ENCODE measurements around the gene SLC25A33. TPM values are rescaled to one million over a fixed set of nuclear protein-coding genes. Genes with fewer than 3 reads are reported as not detected.
"Not testable (repeated sequence)": the region's sequence is repeated elsewhere in the genome, so short reads cannot be mapped to it uniquely, and the experiment has no call there.

SLC25A33 gene
- polyA plus RNA-seq, 2 of the 4 experiments (the other 2 are of a cell fraction) = 3.1 to 4.9 TPM

DNA sequence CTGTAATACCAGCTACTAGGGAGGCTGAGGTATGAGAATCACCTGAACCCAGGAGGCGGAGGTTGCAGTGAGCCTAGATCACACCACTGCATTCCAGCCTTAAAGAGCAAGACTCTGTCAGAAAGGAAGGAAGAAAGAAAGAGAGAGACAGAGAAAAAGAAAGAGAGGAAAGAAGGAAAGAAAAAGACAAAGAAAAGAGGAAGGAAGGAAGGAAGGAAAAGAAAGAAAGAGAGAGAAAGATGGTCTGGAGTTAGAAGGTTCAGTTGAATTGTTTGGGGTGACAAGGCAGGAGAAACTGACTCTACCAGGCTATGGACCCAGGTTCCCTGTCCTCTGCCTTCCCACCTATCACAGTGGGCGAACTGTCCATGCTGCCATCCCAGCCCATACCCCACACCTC, 84.8 kb downstream of the SLC25A33 start:
- DNase-seq (ENCODE audit: low read depth in 1 of 2, low spot score in 1 of 2) = no peak
- H3K4me2 ChIP-seq = no peak overlapping the region
- CTCF ChIA-PET = interaction anchor here (0.7 to 1.3 kb wide), 2 partner anchors 66 to 183 kb away, joined by 3 to 4 read pairs; no protein-coding TSS in a partner anchor
- POLR2A ChIA-PET = no interaction called here
- TF ChIP-seq, protein P1, sequence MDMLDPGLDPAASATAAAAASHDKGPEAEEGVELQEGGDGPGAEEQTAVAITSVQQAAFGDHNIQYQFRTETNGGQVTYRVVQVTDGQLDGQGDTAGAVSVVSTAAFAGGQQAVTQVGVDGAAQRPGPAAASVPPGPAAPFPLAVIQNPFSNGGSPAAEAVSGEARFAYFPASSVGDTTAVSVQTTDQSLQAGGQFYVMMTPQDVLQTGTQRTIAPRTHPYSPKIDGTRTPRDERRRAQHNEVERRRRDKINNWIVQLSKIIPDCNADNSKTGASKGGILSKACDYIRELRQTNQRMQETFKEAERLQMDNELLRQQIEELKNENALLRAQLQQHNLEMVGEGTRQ (IDR thresholded peaks at IDR 0.05) = no peak
- TF ChIP-seq CHD2 (IDR thresholded peaks at IDR 0.05; ENCODE audit: low read length, partially characterized antibody) = no peak
- TF ChIP-seq FOSL2 (IDR thresholded peaks at IDR 0.05) = no peak
- no peak for TF ChIP-seq FOSL2 (CRISPR knock-in tag; IDR thresholded peaks at IDR 0.05)
- no peak for TF ChIP-seq MYC (IDR thresholded peaks at IDR 0.05; ENCODE audit: borderline replicate concordance, low read length)
- no peak for TF ChIP-seq ZC3H11A (IDR thresholded peaks at IDR 0.05)
- TF ChIP-seq EP300 (IDR thresholded peaks at IDR 0.05) = no peak
- TF ChIP-seq TP53 (CRISPR knock-in tag; IDR thresholded peaks at IDR 0.05) = no peak
- H3K27ac ChIP-seq = no peak overlapping the region
- no peaks in the 10 kb centered on the region for H3K4me1 ChIP-seq
- 66% methylated on average over 2 of the region's 2 CpGs for WGBS (ENCODE audit: missing lambda C conversion rate)
- no peak for ATAC-seq
- no peak overlapping the region for H3K4me3 ChIP-seq
- H3K9me3 ChIP-seq = no peaks in the 10 kb centered on the region
- FAIRE-seq = no peak

DNA sequence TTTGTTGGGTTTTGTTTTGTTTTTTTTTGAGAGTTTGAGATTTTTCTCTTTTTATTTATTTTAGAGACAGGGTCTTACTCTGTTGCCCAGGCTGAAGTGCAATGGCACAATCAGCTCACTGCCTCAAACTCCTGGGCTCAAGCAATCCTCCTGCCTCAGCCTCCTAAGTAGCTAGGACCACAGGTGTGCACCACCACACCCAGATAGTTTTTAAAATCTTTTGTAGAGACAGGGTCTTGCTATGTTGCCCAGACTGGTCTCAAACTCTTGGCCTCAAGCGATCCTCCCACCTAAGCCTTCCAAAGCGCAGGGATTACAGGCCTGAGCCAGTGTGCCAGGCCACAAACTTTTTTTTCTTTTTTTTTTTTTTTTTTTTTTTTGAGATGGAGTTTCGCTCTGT, 85.8 kb downstream of the SLC25A33 start:
- ATAC-seq; H3K27ac ChIP-seq; DNase-seq (ENCODE audit: low read depth in 1 of 2, low spot score in 1 of 2); H3K4me2 ChIP-seq; FAIRE-seq; POLR2A ChIA-PET; H3K9me3 ChIP-seq; H3K4me3 ChIP-seq; H3K4me1 ChIP-seq: not testable (repeated sequence)
- 93% methylated on average over 3 of the region's 3 CpGs for WGBS (ENCODE audit: missing lambda C conversion rate)
- CTCF ChIA-PET = interaction anchor here (0.7 to 4.6 kb wide), 8 partner anchors 9 to 244 kb away, joined by 3 to 32 read pairs (median 20); no protein-coding TSS in a partner anchor

DNA sequence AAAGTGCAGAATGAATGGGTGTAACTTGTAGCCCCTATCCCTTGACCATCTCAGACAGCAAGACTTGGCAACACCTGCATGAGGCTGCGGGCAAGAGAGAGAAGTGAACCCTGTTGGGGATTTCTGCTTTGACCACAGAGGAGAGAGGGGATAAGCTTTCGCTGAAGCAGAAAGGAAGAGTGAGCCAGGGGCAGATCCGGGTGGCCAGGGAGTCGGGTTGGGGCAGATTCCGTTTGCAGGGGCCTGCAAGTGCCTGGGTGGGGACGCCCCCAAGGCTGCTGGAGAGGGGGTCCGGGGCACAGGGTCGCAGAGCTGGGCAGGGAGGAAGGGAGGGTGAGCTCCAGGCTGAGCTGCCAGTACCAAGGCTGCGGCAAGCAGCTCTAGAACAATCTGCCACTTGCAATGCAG, 86.9 kb downstream of the SLC25A33 start:
- peak overlapping the region; percentile 80 for H3K4me2 ChIP-seq
- ChIA-PET POLR2A (interaction anchor here (1.0 kb wide), 1 partner anchor 62 kb away, joined by 3 read pairs; no protein-coding TSS in a partner anchor), CTCF (interaction anchor here (0.6 to 4.6 kb wide), 48 partner anchors 8 to 1097 kb away, joined by 3 to 37 read pairs (median 5); partner anchors contain the start of gene PIK3CD)
- H3K4me1 ChIP-seq = no peaks in the 10 kb centered on the region
- TF ChIP-seq HOXA7 (CRISPR knock-in tag; IDR thresholded peaks at IDR 0.05) (no peak), ZC3H11A (IDR thresholded peaks at IDR 0.05) (no peak), SMC3 (IDR thresholded peaks at IDR 0.05) (no peak), KDM5A (IDR thresholded peaks at IDR 0.05) (no peak)
- TF ChIP-seq, protein P2, sequence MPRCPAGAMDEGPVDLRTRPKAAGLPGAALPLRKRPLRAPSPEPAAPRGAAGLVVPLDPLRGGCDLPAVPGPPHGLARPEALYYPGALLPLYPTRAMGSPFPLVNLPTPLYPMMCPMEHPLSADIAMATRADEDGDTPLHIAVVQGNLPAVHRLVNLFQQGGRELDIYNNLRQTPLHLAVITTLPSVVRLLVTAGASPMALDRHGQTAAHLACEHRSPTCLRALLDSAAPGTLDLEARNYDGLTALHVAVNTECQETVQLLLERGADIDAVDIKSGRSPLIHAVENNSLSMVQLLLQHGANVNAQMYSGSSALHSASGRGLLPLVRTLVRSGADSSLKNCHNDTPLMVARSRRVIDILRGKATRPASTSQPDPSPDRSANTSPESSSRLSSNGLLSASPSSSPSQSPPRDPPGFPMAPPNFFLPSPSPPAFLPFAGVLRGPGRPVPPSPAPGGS (IDR thresholded peaks at IDR 0.05) = no peak
- H3K4me3 ChIP-seq = peak overlapping the region; percentile 53
- no peaks in the 10 kb centered on the region for H3K9me3 ChIP-seq
- no peak for FAIRE-seq
- H3K27ac ChIP-seq = peak overlapping the region in 1 of 2 experiments; percentile 70; a peak in 4 of 6 replicates
- WGBS (ENCODE audit: missing lambda C conversion rate) = 39% methylated on average over 7 of the region's 9 CpGs
- ATAC-seq = peak in 1 of 2 experiments; percentile 4; a peak in 2 of 6 replicates
- DNase-seq (ENCODE audit: low read depth in 1 of 2, low spot score in 1 of 2) = no peak

DNA sequence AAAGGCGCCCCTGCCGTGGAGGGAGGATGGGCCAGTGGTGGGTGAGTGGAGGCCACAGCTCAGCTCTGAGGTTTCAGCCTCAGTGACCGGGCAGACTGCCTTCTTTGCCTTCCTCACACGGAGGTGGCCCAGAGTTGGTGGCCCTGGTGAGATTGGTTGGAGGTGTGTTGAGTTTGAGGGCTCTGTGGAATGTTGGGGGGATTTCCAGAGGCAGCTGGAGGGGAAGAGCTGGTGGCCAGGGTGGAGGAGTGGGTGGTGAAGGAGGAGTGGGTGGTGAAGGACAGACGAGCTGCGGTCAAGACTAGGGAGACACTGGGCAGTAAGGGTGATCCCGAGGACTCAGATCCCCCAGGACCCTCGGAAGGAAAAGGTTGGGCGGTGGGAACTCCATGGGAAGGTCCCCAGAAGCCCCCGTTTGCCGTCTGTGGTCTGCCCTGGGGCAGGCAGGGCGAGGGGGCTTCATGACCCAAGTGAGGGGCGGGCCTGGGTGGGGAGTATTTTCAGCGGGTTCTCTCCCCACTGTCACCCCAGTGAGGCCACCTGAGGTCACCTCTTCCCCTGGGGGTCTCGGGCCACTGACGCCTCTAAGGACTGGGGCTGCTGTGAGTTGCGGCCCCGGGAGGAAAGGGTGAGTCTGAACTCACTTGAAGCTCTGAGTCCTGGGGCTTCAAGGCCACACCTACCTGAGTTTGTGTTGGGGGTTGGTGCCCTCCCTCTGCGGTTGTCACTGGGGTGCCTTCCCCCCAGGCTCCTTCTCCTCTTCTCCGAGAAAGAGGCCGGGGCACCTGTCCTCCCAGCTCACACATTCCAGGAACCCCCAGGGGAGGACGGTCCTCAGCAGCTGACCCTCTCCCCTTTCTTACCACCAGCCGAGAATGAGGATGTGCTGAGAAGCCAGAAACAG, 89.5 kb downstream of the SLC25A33 start:
- H3K4me2 ChIP-seq = no peak overlapping the region
- POLR2A ChIA-PET = interaction anchor here (0.6 kb wide), 1 partner anchor 10 kb away, joined by 5 read pairs; no protein-coding TSS in a partner anchor
- FAIRE-seq (no peak), DNase-seq (ENCODE audit: low read depth in 1 of 2, low spot score in 1 of 2) (no peak), ATAC-seq (no peak)
- no peak overlapping the region for H3K27ac ChIP-seq
- H3K4me3 ChIP-seq = no peak overlapping the region
- CTCF ChIA-PET = interaction anchor here (0.9 to 4.6 kb wide), 12 partner anchors 12 to 249 kb away, joined by 3 to 37 read pairs (median 14); no protein-coding TSS in a partner anchor
- H3K4me1 ChIP-seq = no peaks in the 10 kb centered on the region
- TF ChIP-seq EHF (CRISPR knock-in tag; IDR thresholded peaks at IDR 0.05) = no peak
- no peak for TF ChIP-seq ZNF302 (CRISPR knock-in tag; IDR thresholded peaks at IDR 0.05)
- no peak for TF ChIP-seq SREBF2 (IDR thresholded peaks at IDR 0.05)
- TF ChIP-seq, protein P3, sequence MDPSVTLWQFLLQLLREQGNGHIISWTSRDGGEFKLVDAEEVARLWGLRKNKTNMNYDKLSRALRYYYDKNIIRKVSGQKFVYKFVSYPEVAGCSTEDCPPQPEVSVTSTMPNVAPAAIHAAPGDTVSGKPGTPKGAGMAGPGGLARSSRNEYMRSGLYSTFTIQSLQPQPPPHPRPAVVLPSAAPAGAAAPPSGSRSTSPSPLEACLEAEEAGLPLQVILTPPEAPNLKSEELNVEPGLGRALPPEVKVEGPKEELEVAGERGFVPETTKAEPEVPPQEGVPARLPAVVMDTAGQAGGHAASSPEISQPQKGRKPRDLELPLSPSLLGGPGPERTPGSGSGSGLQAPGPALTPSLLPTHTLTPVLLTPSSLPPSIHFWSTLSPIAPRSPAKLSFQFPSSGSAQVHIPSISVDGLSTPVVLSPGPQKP (IDR thresholded peaks at IDR 0.05; ENCODE audit: low read depth, low read length) = no peak
- TF ChIP-seq MYC (IDR thresholded peaks at IDR 0.05; ENCODE audit: borderline replicate concordance, low read length) = no peak
- no peak for TF ChIP-seq POLR2A (IDR thresholded peaks at IDR 0.05; ENCODE audit: low read length)
- TF ChIP-seq ESRRA (IDR thresholded peaks at IDR 0.05; ENCODE audit: borderline replicate concordance, low read length) = no peak
- TF ChIP-seq, protein P4, sequence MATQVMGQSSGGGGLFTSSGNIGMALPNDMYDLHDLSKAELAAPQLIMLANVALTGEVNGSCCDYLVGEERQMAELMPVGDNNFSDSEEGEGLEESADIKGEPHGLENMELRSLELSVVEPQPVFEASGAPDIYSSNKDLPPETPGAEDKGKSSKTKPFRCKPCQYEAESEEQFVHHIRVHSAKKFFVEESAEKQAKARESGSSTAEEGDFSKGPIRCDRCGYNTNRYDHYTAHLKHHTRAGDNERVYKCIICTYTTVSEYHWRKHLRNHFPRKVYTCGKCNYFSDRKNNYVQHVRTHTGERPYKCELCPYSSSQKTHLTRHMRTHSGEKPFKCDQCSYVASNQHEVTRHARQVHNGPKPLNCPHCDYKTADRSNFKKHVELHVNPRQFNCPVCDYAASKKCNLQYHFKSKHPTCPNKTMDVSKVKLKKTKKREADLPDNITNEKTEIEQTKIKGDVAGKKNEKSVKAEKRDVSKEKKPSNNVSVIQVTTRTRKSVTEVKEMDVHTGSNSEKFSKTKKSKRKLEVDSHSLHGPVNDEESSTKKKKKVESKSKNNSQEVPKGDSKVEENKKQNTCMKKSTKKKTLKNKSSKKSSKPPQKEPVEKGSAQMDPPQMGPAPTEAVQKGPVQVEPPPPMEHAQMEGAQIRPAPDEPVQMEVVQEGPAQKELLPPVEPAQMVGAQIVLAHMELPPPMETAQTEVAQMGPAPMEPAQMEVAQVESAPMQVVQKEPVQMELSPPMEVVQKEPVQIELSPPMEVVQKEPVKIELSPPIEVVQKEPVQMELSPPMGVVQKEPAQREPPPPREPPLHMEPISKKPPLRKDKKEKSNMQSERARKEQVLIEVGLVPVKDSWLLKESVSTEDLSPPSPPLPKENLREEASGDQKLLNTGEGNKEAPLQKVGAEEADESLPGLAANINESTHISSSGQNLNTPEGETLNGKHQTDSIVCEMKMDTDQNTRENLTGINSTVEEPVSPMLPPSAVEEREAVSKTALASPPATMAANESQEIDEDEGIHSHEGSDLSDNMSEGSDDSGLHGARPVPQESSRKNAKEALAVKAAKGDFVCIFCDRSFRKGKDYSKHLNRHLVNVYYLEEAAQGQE (IDR thresholded peaks at IDR 0.05) = no peak
- TF ChIP-seq, protein P5, sequence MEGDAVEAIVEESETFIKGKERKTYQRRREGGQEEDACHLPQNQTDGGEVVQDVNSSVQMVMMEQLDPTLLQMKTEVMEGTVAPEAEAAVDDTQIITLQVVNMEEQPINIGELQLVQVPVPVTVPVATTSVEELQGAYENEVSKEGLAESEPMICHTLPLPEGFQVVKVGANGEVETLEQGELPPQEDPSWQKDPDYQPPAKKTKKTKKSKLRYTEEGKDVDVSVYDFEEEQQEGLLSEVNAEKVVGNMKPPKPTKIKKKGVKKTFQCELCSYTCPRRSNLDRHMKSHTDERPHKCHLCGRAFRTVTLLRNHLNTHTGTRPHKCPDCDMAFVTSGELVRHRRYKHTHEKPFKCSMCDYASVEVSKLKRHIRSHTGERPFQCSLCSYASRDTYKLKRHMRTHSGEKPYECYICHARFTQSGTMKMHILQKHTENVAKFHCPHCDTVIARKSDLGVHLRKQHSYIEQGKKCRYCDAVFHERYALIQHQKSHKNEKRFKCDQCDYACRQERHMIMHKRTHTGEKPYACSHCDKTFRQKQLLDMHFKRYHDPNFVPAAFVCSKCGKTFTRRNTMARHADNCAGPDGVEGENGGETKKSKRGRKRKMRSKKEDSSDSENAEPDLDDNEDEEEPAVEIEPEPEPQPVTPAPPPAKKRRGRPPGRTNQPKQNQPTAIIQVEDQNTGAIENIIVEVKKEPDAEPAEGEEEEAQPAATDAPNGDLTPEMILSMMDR (IDR thresholded peaks at IDR 0.05) = no peak
- 88% methylated on average over 20 of the region's 23 CpGs for WGBS (ENCODE audit: missing lambda C conversion rate)
- no peaks in the 10 kb centered on the region for H3K9me3 ChIP-seq

Measured in A549 (cell line).